GM18499 (cell line): ENCODE data around the gene SOX5.

Experiments
- ATAC-seq: cut with Tn5 transposase; IDR thresholded peaks from one replicate; pipeline ENCODE4 v1.9.1; 2021; ENCODE audit warnings: moderate number of reproducible peaks; ENCODE audit not compliant: insufficient read depth, unreplicated experiment

The SOX5 gene

DNA sequence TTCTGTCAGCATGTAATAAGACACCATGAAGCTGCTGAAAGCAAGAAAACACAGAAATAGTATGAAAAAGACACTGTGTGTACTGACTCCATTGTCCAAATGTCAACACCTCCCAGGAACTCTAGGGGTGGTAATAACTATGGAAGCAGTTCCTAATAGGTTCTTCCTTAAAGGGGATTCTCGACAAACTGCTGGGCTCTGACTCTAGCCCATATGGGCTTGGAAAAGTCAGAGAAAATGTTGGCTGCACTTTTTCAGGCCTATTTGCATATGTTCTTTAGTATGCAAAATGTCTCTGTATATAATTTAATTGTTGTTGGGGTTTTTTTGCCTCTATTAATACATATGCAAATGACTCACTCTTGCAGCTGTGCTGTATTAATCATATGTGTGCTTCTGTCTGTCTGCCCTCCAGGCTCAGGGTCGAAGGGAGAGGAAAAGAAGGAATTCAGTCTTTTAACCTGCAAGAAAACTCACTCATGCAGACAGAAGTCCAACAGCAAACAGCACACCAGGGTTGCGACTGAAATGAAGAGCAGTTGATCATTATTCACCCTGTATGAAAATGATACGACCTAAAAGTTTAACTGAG is 317.6 kb downstream of the SOX5 start:
- ATAC-seq = no peak

DNA sequence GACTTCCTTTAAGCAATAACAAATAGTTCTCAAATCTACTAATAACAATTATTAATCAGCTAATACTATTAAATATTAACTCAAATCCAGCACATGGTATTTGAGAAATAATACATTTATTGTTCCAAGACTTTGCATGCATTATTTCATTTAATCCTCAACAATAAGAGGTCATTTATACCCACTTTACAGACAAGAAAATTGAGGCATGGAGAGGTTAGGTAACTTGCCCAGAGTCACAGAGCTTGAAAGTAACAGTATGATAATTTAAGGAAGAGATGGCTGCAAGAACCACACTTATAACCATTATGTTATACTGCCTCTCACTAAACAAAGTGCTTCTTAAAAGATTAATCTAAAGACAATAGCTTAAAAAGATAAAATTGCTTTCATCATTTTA is 318.9 kb downstream of the SOX5 start:
- no peak for ATAC-seq

- ATAC-seq = no peak
Observed at GRCh38 chr12:23628806-23629205, 320.7 kb downstream of the SOX5 start.

GRCh38 chr12:23626791-23627190 is 322.7 kb downstream of the SOX5 start:
- ATAC-seq = no peak

DNA sequence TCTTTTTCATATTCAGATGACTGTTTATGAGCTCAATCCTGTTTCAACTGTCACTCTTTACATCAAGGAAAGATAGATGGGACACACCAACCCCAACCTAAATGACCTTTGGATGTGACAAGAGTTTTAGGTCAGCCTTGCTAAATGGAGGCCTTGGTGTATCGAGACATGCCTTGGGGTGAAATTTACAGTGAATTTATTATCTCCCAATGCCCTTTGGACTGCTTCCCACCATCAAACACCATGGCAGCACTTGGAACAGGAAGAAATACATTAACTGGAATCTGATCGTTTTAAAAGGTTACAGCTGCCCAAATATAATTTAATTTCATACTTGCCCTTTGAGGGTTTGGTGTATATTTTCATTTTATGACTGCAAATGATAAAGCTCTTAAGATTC is 327.6 kb downstream of the SOX5 start:
- no peak for ATAC-seq

- ATAC-seq = no peak
Observed at GRCh38 chr12:23618718-23619117, 330.8 kb downstream of the SOX5 start.

GRCh38 chr12:23617749-23618148 is 331.7 kb downstream of the SOX5 start:
- no peak for ATAC-seq

- no peak for ATAC-seq
Observed at GRCh38 chr12:23614280-23614679, 335.2 kb downstream of the SOX5 start.

DNA sequence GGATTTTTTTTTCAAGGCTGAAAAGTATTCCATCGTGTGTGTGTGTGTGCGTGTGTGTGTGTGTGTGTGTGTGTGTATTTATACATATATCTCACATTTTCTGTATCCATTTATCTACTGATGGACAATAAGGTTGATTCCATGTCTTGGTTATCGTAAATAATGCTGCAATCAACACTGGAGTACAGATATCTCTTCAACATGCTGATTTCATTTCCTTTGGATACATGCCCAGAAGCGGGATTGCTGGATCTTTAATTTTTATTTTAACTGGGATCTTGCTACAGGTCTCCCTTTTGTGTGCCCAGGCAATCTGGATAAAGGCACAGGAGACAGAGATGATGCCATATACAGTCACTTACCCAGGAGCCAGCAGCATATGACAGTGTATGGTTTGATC is 338.1 kb downstream of the SOX5 start:
- no peak for ATAC-seq

DNA sequence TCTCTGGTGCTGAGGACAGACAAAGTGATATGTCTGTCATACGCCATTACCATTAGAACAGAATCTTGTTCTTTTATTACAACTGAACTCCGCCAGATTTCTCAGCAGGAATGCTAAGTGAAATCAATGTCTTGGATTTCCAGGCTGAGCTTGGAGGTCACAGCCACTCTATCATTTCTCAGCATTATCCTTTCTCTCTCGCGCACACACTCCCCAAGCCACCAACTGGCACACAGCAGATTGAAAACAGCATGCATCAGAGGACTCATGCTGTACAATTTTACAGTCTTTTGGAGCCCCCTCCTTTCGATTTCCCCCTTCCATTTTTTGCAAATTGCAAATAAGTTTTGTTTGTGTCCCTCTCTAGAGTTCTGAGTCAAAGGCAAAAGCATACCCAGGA is 348.6 kb downstream of the SOX5 start:
- ATAC-seq = no peak

GRCh38 chr12:23596568-23596967 is 352.9 kb downstream of the SOX5 start:
- no peak for ATAC-seq

DNA sequence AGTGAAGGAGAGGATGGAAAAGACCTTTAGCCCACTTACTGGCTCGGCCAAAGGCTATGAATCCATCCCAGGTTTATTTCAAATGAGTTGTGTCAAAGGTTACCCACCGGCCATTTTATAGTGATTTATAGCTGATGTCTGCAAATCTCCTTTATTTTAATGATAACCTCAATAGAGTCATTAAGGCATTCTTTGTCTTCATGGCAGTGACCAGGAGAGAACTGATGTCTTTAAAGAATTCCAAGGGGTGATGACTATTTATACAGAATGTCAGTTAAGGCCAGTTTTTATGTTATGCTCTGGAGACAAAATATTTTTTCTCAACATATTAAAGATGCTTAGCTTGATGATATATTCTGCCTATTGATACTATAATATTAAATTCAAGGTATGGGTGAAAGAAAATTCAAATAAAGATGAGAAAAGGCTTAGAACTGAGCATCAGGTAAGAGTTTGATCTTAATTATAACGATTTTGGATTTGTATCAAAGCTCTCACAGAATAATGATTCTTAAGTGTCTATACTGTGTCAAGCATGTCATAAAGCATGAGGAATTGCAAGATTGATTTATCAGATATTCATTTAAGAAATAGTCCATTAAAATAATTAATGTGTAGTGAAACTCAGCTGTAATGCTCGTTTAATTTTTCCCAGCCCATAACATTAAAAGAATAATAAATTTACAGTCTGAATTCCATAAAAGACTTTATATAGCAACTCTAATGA is 361.5 kb downstream of the SOX5 start:
- ATAC-seq = no peak

- no peak for ATAC-seq
Observed at GRCh38 chr12:23585782-23586163, 363.7 kb downstream of the SOX5 start.

DNA sequence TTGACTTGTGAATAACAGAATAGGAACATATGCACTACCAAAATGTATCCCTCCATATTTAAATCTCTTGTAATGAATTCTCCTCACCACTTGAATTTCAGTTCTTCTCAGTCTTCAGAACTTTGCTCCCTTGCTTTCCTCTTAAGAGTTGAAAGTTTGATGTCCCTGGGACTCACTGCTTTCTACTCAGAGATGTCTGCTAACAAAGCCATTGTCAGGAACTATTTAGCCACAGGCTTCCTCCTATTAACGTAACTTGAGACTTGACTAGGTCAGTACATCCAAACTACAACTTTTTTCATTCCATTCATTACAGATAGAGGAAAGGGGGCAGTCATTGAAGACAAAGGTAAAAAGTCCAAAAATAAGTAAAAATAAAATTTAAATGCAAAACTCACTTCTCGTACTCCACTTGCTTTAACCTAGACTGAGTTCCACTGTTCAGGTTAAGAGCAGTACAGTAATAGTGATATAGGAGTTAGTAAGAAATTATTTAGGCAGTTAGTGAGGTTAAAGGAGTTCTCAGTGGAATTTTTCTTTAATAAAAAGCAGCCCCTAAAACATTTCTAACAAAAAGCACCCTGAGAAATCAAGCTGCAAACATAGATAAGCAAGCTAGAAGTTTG is 364.2 kb downstream of the SOX5 start:
- ATAC-seq = no peak

DNA sequence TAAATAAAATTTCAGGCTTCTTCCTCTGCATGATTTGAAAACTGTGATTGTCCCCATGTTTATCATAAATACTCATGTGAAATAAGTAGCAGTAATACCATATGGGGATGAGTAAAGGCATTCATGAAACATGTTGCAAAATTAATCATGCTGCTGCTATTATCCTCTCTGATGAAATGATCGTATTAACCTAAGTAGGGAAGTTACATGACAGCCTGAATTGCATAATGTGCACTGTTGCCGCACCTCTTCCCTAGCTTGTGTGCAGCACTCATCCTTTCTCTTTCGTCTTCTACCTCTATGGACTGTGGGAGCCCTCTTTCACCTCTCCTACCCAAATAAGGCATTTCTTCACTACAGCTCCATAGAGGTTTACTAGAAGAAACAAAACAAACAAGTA is 367.6 kb downstream of the SOX5 start:
- no peak for ATAC-seq

DNA sequence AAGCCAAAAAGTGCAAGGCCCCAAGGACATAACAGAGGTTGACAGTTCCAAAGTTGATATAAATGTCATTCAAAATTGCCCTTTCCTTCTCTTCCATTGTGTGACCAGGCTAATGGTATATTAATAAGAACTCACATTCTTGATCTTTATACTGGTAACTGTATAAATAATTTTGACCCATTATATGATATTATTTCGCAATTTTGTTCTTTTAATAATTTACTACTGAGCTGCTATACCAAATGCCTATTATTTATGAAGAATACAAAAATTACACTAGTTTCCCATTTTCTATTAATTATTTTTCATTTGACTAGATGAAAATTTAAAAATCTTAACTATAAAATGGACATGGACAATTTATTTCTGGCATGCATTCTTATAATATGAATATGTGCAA is 370.2 kb downstream of the SOX5 start:
- ATAC-seq = no peak

GRCh38 chr12:23576372-23576771 is 373.1 kb downstream of the SOX5 start:
- ATAC-seq = no peak

DNA sequence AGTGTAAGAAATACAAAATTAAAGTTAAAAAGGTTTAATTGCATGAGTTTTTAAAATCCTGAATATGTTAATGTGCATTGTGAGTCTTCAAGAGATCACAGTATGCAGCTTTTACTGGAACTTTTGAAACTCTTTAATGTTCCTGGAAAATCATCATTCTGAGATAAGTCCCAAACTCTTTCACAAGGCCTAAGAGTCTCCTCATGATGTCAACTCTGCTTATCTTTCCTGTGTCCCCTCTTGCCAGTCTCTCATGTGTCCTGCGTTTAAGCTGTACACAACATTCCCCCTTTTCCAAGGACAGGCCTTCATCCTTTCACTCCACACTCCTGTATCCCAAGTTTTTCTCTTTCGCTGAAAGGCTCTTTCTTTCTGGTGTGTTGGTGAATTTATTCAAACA is 380.1 kb downstream of the SOX5 start:
- no peak for ATAC-seq

GRCh38 chr12:23566133-23566532 is 383.3 kb downstream of the SOX5 start:
- ATAC-seq = no peak

DNA sequence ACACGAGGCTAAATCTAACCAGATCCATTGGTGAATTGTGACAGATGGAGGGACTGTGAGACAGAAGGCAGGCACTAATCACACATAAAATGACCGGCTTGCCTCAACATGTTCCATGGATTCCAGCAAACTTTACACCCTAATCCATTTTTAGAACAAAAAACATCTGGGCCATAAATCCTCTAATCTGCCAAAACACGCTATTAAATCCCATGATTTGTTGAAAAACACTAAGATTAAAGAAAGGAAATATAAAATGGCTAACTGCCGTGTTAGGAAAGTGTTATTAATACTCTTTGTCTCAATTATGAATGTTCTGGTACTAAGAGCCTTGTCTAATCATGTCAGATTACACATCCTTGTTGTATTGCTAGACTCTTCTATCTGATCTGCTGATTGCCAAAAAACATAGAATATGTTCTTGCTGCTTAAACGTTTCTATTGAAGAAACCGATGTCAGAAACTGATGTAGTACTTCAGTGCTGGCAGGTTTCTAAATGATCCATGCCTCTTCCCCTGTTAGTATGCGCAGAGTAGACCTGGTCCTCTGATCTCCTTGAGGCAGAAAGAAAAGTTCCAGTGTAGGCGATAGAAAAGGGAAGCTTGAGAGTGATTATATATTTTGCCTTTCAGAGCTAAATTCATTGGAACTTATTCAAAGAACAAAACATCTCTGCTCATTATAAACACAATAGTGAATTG is 384.9 kb downstream of the SOX5 start:
- ATAC-seq = no peak
